ENCODE data around the gene MAP4. TPM values are rescaled to one million over a fixed set of nuclear protein-coding genes. Genes with fewer than 3 reads are reported as not detected.

The MAP4 gene
- total and polyA plus RNA-seq, 2 donors (not counting 1 experiment from before 2014, with no cell fraction given) = 152 to 243 TPM

- Histone ChIP-seq H4K20me1 (ENCODE audit: control insufficient read depth, extremely low read depth, insufficient read depth, low read length) (no peaks in the 10 kb centered on the region), H3K79me2 (ENCODE audit: control insufficient read depth, insufficient read depth, low read length) (no peaks in the 10 kb centered on the region), H2AFZ (ENCODE audit: low read length) (no peak overlapping the region), H3K4me1 (ENCODE audit: control insufficient read depth, extremely low read depth, insufficient read depth, low read length) (peaks cover 14% of the 10 kb centered on the region), H3K4me3 (replicated peaks in 1 of 4; ENCODE audit: control extremely low read depth in 1 of 4, insufficient read depth in 1 of 4, low read depth in 3 of 4, low read length in 4 of 4) (no peak overlapping the region), H3K27ac (ENCODE audit: insufficient read depth, low read length) (no peak overlapping the region), H3K9me3 (ENCODE audit: control insufficient read depth, insufficient read depth, low read depth, low read length) (no peaks in the 10 kb centered on the region), H3K9ac (ENCODE audit: insufficient read depth, low read length) (no peak overlapping the region), H3K36me3 (ENCODE audit: control insufficient read depth, insufficient read depth, low read length) (no peaks in the 10 kb centered on the region), H3K4me2 (ENCODE audit: extremely low read depth, insufficient read depth, low read length) (no peak overlapping the region), H3K27me3 (ENCODE audit: control insufficient read depth, insufficient read depth, low read length) (no peaks in the 10 kb centered on the region)
- DNase-seq (ENCODE audit: low read depth in 2 of 2) = peak in 1 of 2 donors; percentile 34
- no peak for TF ChIP-seq EZH2 (IDR thresholded peaks at IDR 0.05; ENCODE audit: low read length, missing control alignments)
- TF ChIP-seq, protein P1, sequence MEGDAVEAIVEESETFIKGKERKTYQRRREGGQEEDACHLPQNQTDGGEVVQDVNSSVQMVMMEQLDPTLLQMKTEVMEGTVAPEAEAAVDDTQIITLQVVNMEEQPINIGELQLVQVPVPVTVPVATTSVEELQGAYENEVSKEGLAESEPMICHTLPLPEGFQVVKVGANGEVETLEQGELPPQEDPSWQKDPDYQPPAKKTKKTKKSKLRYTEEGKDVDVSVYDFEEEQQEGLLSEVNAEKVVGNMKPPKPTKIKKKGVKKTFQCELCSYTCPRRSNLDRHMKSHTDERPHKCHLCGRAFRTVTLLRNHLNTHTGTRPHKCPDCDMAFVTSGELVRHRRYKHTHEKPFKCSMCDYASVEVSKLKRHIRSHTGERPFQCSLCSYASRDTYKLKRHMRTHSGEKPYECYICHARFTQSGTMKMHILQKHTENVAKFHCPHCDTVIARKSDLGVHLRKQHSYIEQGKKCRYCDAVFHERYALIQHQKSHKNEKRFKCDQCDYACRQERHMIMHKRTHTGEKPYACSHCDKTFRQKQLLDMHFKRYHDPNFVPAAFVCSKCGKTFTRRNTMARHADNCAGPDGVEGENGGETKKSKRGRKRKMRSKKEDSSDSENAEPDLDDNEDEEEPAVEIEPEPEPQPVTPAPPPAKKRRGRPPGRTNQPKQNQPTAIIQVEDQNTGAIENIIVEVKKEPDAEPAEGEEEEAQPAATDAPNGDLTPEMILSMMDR (conservative IDR thresholded peaks at IDR 0.05 in 1 of 2, IDR thresholded peaks at IDR 0.05 in 1 of 2; ENCODE audit: low read depth in 1 of 2, low read length in 2 of 2) = no peak
Observed at GRCh38 chr3:47908744-47909143, 107.5 kb downstream of the MAP4 start.

GRCh38 chr3:47907784-47908183 lies 108.4 kb downstream of the MAP4 start:
- Histone ChIP-seq H3K4me3 (replicated peaks in 1 of 4; ENCODE audit: control extremely low read depth in 1 of 4, insufficient read depth in 1 of 4, low read depth in 3 of 4, low read length in 4 of 4) (no peak overlapping the region), H3K79me2 (ENCODE audit: control insufficient read depth, insufficient read depth, low read length) (no peaks in the 10 kb centered on the region), H3K4me1 (ENCODE audit: control insufficient read depth, extremely low read depth, insufficient read depth, low read length) (peaks cover 14% of the 10 kb centered on the region), H3K27me3 (ENCODE audit: control insufficient read depth, insufficient read depth, low read length) (no peaks in the 10 kb centered on the region), H4K20me1 (ENCODE audit: control insufficient read depth, extremely low read depth, insufficient read depth, low read length) (no peaks in the 10 kb centered on the region), H2AFZ (ENCODE audit: low read length) (no peak overlapping the region), H3K36me3 (ENCODE audit: control insufficient read depth, insufficient read depth, low read length) (no peaks in the 10 kb centered on the region), H3K27ac (ENCODE audit: insufficient read depth, low read length) (no peak overlapping the region), H3K9ac (ENCODE audit: insufficient read depth, low read length) (no peak overlapping the region), H3K9me3 (ENCODE audit: control insufficient read depth, insufficient read depth, low read depth, low read length) (no peaks in the 10 kb centered on the region), H3K4me2 (ENCODE audit: extremely low read depth, insufficient read depth, low read length) (no peak overlapping the region)
- no peak for DNase-seq (ENCODE audit: low read depth in 2 of 2)
- TF ChIP-seq, protein P1 (conservative IDR thresholded peaks at IDR 0.05 in 1 of 2, IDR thresholded peaks at IDR 0.05 in 1 of 2; ENCODE audit: low read depth in 1 of 2, low read length in 2 of 2) = no peak
- no peak for TF ChIP-seq EZH2 (IDR thresholded peaks at IDR 0.05; ENCODE audit: low read length, missing control alignments)

DNA sequence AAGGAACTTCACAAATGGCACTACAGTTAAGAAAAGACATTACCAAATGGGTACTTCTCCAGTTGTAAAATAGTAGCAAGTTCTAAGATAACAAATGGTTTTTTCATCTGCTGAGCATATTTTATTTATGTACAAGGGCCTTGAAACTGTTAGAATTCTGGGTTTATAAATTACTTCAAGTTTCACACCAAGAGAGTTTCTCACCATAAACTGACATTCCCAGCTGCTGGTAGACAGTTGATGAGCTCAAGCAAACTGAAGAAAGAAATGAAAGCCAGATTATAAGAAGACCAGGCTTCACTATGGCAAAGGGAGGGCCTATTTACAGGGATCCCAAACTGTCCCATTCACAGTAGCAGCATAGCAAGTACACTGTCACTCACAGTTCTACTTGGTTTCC lies 113.5 kb downstream of the MAP4 start:
- Histone ChIP-seq H3K4me3 (replicated peaks in 1 of 4; ENCODE audit: control extremely low read depth in 1 of 4, insufficient read depth in 1 of 4, low read depth in 3 of 4, low read length in 4 of 4) (no peak overlapping the region), H3K27ac (ENCODE audit: insufficient read depth, low read length) (no peak overlapping the region), H3K79me2 (ENCODE audit: control insufficient read depth, insufficient read depth, low read length) (no peaks in the 10 kb centered on the region), H3K27me3 (ENCODE audit: control insufficient read depth, insufficient read depth, low read length) (no peaks in the 10 kb centered on the region), H3K4me2 (ENCODE audit: extremely low read depth, insufficient read depth, low read length) (no peak overlapping the region), H2AFZ (ENCODE audit: low read length) (no peak overlapping the region), H3K4me1 (ENCODE audit: control insufficient read depth, extremely low read depth, insufficient read depth, low read length) (no peaks in the 10 kb centered on the region), H3K36me3 (ENCODE audit: control insufficient read depth, insufficient read depth, low read length) (peaks cover 3% of the 10 kb centered on the region), H3K9ac (ENCODE audit: insufficient read depth, low read length) (no peak overlapping the region), H3K9me3 (ENCODE audit: control insufficient read depth, insufficient read depth, low read depth, low read length) (no peaks in the 10 kb centered on the region), H4K20me1 (ENCODE audit: control insufficient read depth, extremely low read depth, insufficient read depth, low read length) (no peaks in the 10 kb centered on the region)
- DNase-seq (ENCODE audit: low read depth in 2 of 2) = no peak
- TF ChIP-seq EZH2 (IDR thresholded peaks at IDR 0.05; ENCODE audit: low read length, missing control alignments) = no peak
- TF ChIP-seq, protein P1 (conservative IDR thresholded peaks at IDR 0.05 in 1 of 2, IDR thresholded peaks at IDR 0.05 in 1 of 2; ENCODE audit: low read depth in 1 of 2, low read length in 2 of 2) = no peak

Data from fibroblast of lung (primary cell).